ENCODE measurements around the gene NFE2L3.

DNA sequence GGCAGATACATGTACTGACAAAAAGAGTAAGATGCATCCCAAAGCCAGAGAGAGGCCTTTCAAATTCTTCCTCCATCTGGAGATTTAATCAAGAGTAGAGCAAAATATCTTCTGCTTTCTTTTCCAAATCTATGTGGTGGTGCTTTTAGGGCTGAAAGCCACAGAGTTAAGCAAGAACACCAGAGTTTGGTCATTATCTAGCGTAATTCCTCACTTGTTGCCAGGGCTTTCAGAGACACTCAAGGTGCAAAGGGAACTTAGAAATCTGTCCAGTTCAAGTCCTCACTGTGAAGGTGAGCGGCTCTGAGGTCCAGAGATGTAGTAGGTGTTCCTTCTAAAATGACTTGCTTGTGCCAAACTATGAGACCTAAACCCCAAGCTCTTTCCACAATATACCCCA is 10.9 kb upstream of the NFE2L3 start:
- TF ChIP-seq, protein P1, sequence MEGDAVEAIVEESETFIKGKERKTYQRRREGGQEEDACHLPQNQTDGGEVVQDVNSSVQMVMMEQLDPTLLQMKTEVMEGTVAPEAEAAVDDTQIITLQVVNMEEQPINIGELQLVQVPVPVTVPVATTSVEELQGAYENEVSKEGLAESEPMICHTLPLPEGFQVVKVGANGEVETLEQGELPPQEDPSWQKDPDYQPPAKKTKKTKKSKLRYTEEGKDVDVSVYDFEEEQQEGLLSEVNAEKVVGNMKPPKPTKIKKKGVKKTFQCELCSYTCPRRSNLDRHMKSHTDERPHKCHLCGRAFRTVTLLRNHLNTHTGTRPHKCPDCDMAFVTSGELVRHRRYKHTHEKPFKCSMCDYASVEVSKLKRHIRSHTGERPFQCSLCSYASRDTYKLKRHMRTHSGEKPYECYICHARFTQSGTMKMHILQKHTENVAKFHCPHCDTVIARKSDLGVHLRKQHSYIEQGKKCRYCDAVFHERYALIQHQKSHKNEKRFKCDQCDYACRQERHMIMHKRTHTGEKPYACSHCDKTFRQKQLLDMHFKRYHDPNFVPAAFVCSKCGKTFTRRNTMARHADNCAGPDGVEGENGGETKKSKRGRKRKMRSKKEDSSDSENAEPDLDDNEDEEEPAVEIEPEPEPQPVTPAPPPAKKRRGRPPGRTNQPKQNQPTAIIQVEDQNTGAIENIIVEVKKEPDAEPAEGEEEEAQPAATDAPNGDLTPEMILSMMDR (IDR thresholded peaks at IDR 0.05), result no peak
- TF ChIP-seq POLR2AphosphoS5 (IDR thresholded peaks at IDR 0.05; ENCODE audit: insufficient read depth in 1 of 2, low read depth in 1 of 2) (no peak), POLR2A (IDR thresholded peaks at IDR 0.05) (no peak)
